Kidney tubule cell (primary cell): ENCODE data around the gene SV2C.
A peak's percentile ranks its signal among the peaks of the same experiment; 100 is the strongest.

ENCODE experiments used
- DNase-seq: peaks from one replicate; pipeline ENCODE4 v3.0.0-alpha.2; 2018; ENCODE audit warnings: low spot score

SV2C gene

GRCh38 chr5:76165711-76166374 is 82.7 kb downstream of the SV2C start:
- DNase-seq, result no peak

- no peak for DNase-seq
These were observed 83.8 kb downstream of the SV2C start for GRCh38 chr5:76166886-76167576.

DNA sequence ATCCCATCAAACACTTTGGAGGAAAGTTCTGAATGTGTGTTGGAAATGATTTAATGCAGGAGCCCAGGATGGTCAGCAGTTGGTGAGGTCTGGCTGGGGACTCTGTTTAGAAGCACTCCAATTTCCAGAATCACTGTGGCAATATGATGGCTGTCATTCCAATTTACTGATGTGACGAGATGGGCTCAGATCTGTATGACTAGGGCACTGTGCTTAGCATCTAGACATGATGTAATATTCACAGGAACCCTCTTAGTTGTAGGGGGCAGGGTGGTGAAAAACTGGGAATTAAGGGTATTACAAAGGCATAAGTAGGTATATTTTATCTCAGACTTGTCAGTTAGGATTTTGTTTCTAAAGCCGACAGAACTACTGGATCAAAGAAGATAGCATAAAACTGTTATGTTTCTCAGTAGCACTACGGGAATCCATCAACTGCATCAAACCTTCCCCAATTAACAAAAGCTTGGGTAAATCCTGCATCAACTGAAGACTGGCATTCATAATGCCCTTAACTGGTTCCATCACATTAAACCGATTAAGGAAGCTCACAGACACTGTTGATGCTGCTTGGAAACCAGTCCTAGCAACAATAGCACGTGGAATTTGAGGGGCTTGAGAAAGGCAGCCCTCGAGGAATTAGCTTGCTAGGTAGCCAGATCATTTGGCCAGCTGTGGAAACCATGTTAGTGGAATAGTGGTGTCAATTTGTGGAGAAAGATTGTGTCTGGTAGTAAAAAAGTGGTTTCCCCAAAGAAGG is 86.1 kb downstream of the SV2C start:
- no peak for DNase-seq

DNA sequence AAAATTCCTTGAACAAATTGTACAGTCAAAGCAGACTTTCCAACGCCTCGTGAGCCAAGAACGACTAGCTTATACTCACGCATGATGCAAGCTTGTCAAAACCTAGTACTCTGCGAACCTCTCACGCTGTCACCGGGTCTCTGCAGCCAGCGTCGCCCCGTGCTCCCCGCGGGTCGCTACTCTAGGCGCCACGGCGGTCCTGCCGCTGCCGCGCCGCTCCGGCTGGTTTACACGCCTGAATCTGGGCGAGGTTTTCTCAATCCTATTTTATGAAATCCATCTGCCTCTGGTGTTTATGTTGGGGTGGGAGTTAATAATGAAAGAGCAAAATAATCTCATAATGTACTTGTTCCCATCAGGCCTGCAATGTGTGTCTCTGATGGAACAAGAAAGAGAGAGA is 90.9 kb downstream of the SV2C start:
- no peak for DNase-seq

- DNase-seq, result peak; percentile 67
These were observed 92.0 kb downstream of the SV2C start for GRCh38 chr5:76175051-76175666.

DNA sequence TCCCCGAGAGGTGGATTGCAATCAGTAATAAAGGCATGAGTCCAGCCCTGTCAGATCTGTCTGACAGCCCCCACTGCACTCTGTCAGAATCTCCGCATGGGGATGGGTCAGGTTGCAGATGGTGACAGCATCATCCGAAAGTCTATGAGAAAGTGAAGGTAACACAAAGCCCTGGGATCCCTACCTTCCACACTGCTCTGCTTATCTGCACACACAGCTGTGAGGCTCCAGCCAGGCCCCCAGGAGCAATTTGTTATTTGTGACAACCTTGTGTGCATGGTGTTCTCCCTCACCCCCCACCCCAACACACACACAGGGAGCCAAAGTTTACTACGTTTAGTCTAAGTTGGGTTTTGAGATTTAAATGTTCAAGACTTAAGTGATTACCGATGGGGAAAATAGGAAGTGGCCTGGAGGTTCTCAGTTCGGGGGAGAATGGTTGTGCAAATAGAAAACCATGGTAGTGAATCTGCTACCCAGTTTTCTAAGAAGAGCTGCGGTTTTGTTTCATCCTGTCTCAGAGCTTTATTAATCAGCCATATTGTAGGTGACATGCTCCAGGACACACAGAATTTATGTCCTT is 92.7 kb downstream of the SV2C start:
- DNase-seq, result no peak

DNA sequence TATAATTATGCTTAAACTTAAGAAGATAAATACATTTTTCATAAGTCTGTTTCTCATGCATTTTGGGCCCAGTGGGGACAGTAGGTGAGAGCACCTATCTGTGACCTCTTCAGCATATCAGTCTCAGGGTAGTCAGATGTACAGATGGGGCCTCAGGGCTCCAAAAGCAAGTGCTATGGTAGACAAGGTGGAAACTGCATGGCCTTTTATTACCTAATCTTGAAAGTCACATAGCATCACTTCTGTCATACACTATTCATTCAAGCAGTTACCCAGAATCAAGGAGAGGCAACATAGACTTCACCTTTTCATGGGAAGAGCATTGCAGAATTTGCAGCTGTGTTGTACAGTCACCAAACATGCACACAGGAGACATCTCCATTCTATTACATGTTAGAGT is 94.8 kb downstream of the SV2C start:
- DNase-seq, result no peak

DNA sequence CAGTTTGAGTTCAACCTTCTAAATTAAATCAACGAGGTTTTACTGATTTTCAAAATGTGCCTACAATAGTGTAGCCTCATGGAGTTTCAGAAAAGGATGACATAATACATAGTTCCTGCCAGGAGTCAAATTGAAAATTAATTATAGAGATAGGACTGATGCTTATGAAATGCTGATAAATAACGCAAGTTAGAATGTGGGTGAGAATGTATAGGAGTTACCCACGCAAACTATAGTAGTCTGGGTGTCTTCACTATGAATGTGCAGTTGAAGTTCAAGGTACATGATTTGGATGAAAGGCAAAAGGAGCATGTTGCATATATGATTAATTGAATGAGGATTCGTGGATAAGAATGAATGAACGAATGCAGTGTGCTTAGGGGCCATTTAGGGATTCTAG is 95.7 kb downstream of the SV2C start:
- no peak for DNase-seq

DNA sequence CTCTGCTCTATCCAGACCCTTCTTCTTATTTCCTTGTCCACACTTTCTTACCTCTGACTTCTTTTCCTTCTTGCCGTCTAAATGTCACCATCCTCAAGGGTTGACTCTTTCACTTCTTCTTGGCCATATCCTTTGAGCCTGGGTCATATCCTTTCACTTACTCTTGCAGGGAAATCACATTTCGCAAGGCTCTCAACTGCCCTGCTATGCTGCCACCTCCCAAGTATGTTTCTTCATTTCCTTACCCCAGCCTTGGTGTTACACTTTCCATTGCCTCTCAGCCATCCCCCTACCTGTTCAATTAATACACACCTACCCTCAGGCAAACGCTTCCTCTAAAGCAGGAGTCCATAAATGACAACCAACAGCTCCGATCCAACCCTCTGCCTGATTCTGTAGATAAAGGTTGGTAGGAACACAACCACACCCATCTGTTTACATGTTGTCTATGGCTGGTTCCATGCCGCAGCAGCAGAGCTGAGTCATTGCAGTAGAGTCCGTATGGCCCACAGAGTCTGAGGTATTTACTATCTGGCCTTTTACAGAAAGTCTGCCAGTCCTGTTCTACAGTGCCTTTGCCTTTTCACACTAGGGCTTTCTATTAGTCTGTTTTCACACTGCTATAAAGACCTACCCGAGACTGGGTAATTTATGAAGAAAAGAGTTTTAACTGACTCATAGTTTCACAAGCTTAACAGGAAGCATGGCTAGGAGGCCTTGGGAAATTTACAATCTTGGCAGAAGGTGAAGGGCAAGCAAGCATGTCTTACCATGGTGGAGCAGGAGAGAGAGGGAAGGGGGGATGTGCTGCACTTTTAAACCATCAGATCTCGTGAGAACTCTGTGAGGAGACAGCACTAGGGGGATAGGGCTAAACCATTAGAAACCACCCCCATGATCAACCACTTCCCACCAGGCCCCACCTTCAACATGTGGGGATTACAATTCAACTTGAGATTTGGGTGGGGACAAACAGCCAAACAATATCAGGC is 97.9 kb downstream of the SV2C start:
- peak; percentile 66 for DNase-seq

- DNase-seq, result no peak
These were observed 104.2 kb downstream of the SV2C start for GRCh38 chr5:76187386-76187785.

GRCh38 chr5:76190356-76190755 is 107.2 kb downstream of the SV2C start:
- DNase-seq, result no peak

DNA sequence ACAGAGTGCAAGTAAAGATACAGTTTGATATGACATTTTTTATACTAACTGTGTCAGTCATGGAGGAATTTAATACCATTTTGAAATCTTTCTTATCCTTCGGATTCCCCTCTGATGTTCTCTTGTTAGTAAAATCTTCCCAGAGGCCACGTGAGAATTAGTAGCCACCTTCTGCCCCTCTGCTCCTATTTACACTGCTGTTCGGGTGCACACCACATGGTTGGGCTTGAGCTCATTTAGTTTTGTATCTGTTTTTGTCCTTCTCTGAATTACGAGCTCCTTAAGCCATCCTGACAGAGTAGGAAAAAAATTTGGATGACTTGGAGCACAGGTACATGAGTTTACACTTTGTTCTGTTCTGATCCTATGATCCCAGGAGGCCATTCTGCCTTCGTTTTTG is 109.7 kb downstream of the SV2C start:
- no peak for DNase-seq

DNA sequence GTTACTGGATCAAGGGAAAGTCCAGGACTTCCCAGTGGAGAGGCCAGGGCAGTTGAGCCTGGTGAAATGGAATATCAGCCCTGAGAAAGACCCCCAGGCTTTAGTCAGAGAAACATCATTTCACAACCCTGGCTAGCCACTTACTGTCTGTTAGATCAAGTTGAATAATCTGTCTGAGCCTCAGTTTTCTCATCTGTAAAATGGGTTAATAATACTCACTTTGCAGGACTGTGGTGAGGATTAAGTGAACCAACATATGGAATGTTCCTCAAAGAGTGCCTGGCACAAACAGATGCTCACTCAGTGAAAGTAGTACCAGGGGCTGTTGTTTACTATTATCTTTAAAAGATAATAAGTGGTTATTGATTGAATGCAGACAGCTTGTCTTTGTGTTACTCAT is 110.5 kb downstream of the SV2C start:
- no peak for DNase-seq

DNA sequence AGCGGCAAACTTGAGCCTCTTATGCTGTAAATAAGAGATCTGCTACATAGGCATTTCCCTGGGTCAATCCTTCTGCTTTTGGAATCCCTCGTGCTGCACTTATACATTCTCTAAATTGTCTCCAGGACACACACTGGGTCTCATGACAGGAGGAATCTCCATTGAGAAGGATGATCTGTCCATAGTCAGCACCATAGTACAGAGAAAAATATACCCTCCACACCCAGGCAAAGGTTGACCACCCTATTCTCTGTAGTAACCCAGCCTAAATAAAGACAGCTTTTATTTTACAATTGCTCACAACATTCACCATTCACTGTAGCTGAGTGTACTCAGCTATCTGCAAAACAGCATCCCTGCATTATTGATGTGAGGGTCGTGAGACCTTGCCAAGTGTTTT is 111.2 kb downstream of the SV2C start:
- DNase-seq, result no peak

- DNase-seq, result no peak
These were observed 113.3 kb downstream of the SV2C start for GRCh38 chr5:76196457-76196856.

- no peak for DNase-seq
These were observed 113.8 kb downstream of the SV2C start for GRCh38 chr5:76196886-76197489.

DNA sequence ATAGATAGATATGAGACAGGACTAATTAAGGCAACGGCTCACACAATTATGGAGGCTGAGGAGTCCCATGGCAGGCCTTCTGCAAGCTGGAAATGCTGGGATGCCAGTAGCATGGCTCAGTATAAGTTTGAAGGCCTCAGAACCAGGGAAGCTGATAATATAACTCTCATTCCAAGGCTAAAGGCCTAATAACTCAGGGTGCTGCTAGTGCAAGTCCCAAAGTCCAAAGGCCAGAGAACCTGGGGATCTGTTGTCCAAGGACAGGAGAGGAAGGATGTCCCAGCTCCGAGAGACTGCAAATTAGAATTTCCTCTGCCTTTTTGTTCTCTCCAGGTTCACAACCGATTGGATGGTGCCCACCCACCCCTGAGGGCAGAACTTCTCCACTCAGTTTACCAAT is 114.5 kb downstream of the SV2C start:
- no peak for DNase-seq

DNA sequence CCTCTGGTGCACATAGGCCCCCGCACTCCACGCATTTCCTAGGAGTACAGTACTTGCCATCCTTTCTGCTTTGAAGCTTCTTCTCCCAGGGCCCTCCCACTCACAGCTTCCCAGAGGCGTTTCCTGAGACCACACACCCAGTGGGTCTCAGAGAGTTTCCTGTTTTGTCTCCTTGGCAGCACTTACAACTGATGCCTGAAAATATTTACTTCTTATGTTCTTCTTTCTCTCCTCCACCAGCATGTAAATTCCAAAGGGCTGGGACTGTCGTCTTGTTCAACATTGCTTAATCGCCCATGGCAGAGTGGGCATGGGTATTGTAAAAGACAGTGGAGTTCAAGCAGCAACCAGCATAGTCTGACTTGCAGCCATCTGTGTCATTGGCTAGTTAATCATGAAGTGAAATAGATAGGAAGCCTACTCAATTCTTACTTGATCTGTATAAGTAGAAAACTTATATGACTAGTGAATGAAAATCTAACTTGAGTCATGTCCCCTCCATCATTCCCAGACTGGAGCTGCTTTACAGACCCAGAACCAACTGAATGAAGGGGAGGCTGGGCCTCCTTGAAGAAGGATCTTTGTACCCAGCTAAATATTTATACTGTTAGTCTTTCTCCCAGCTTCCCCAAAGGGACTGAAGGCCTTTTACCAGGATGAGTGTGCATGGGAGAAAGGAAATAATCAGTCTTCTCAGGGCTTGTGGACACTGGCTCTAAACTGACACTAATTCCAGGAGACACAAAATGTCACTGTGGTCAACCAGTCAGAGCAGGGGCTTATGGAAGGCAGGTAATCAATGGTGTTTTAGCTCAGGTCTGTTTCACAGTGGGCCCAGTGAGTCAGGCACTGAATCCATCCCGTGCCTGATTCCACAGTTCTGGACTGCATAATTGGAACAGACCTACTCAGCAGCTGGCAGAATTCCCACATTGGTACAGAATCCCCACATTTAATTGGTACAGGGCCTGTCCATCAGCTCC is 116.4 kb downstream of the SV2C start:
- peak; percentile 9 for DNase-seq

DNA sequence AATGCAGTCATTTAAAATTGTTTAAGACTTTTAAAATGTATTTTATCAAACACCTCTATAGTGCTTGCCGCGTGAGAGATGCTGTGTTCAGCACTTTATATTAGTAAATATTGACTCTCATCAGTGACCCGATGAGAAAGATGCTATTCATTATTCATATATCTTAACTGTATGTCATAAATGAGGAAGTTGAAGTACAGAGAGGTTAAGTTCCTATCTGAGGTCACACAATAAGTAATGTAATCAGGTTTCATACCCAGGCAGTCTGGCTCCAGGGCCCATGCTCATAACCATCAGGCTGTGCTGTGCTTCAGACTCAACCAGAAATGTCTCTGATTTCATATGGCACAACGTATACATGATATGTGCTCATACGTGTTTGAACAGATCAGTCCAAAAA is 119.0 kb downstream of the SV2C start:
- no peak for DNase-seq

GRCh38 chr5:76204191-76204590 is 121.0 kb downstream of the SV2C start:
- DNase-seq, result no peak
